K562 (cell line): ENCODE data around the gene GJA1. TPM values are rescaled to one million over a fixed set of nuclear protein-coding genes. Genes with fewer than 3 reads are reported as not detected.

Experiments
- ATAC-seq: fragments of 200-7000 bp; cut with Tn5 transposase; 3 replicates; pipeline ENCODE4 v1.9.1; 2020; ENCODE audit warnings: moderate library complexity
- BruUV-seq: library from RNA; stranded (reverse); fragments of 400-500 nt; replicated peaks from 2 replicates; lab custom pipeline; 2021; lab: Mats Ljungman, UMichigan
- CTCF ChIA-PET: fragments of 300-600 bp; formaldehyde crosslinking; extraction: SDS; loops from one replicate; lab custom pipeline; 2021; ENCODE audit warnings: low intra/inter-chr PET ratio; lab: Yijun Ruan, JAX
- POLR2A ChIA-PET: fragments of 300-600, 350-650 bp; sonication (Branson Sonifier 250); formaldehyde crosslinking; extraction: SDS; loops from one replicate; lab custom pipeline; 2021; ENCODE audit warnings: antibody characterized with exemption, inconsistent platforms; lab: Yijun Ruan, JAX
- DNase-seq, 4 experiments: peaks; one replicate each; pipeline versions ENCODE4 v3.0.0 to v3.0.0-alpha.2; 2011 to 2018; ENCODE audit warnings: low spot score in 3 of 4, mixed read lengths in 3 of 4; ENCODE audit errors: extremely low read depth in 1 of 4
- FAIRE-seq: peaks from 2 replicates; lab custom pipeline; 2011; peaks lifted over from hg19 to GRCh38; lab: Jason Lieb, UNC
- H2AFZ ChIP-seq: 2 replicates; pipeline ENCODE4 v1.6.0; 2011; ENCODE audit warnings: low read depth, low read length, control low read depth, inconsistent platforms
- H3K27ac ChIP-seq: fragments of 200-600 bp; 3 replicates; pipeline ENCODE4 v1.8.0; 2011; ENCODE audit warnings: low read depth, mild to moderate bottlenecking, control low read depth, inconsistent platforms, low read length, moderate library complexity, mixed read lengths; ENCODE audit errors: extremely low read depth
- H3K27me3 ChIP-seq, 2 experiments: fragments of 300-600 bp in 1 of 2; 2 replicates in 1 of 2; 3 replicates in 1 of 2; pipeline versions ENCODE4 v1.6.0 to v1.8.0; 2011; ENCODE audit warnings: inconsistent platforms in 2 of 2, low read length in 2 of 2, mild to moderate bottlenecking in 1 of 2, mixed read lengths in 1 of 2, moderate library complexity in 1 of 2; ENCODE audit not compliant: control insufficient read depth in 2 of 2, insufficient read depth in 2 of 2
- H3K36me3 ChIP-seq: fragments of 300-600 bp; 3 replicates; pipeline ENCODE4 v1.8.0; 2011; ENCODE audit warnings: mild to moderate bottlenecking, low read length, inconsistent platforms; ENCODE audit not compliant: control insufficient read depth, insufficient read depth
- H3K4me1 ChIP-seq, 2 experiments: fragments of 200-600 bp in 1 of 2; replicated peaks in 1 of 2; 2 replicates in 1 of 2; 3 replicates in 1 of 2; pipeline versions ENCODE4 v1.5.1 to v1.8.0; 2011; ENCODE audit warnings: inconsistent platforms in 2 of 2, low read length in 2 of 2, mild to moderate bottlenecking in 1 of 2, mixed read lengths in 1 of 2, moderate library complexity in 1 of 2; ENCODE audit not compliant: control insufficient read depth in 2 of 2, insufficient read depth in 2 of 2
- H3K4me2 ChIP-seq: 2 replicates; pipeline ENCODE4 v1.6.1; 2011; ENCODE audit warnings: low read length, control low read depth, inconsistent platforms, mixed read lengths; ENCODE audit not compliant: insufficient read depth
- H3K4me3 ChIP-seq: fragments of 200-600 bp; sonication (generic), shearing (Covaris generic); 2 replicates; pipeline ENCODE4 v1.5.1; 2016; ENCODE audit warnings: control low read depth, inconsistent platforms
- H3K79me2 ChIP-seq: fragments of 200-600 bp; 3 replicates; pipeline ENCODE4 v1.8.0; 2011; ENCODE audit warnings: low read length, inconsistent platforms; ENCODE audit not compliant: control insufficient read depth, insufficient read depth
- H3K9ac ChIP-seq, 2 experiments: 2 replicates each; pipeline versions ENCODE4 v1.6.0 to v1.6.1; 2011; ENCODE audit warnings: low read depth in 2 of 2, low read length in 2 of 2, control low read depth in 1 of 2, inconsistent platforms in 1 of 2, mild to moderate bottlenecking in 1 of 2, mixed read lengths in 1 of 2; ENCODE audit not compliant: insufficient read depth in 1 of 2
- H3K9me1 ChIP-seq: one replicate; pipeline ENCODE4 v1.6.0; 2011; ENCODE audit warnings: inconsistent platforms, mild to moderate bottlenecking, low read length, moderate library complexity; ENCODE audit not compliant: control insufficient read depth, insufficient read depth
- H3K9me3 ChIP-seq: replicated peaks from 2 replicates; pipeline ENCODE4 v1.5.1; 2011; ENCODE audit warnings: low read depth, low read length, inconsistent platforms; ENCODE audit not compliant: control insufficient read depth, insufficient read depth
- H4K20me1 ChIP-seq: replicated peaks from 2 replicates; pipeline ENCODE4 v1.6.1; 2011; ENCODE audit warnings: low read length, inconsistent platforms, mixed read lengths; ENCODE audit not compliant: control insufficient read depth, insufficient read depth
- C11orf30 ChIP-seq: fragments of 450-650 bp; IDR thresholded peaks from 2 replicates; pipeline ENCODE4 v1.6.1; 2016; ENCODE audit warnings: low read depth, mild to moderate bottlenecking
- CSDE1 ChIP-seq, 2 experiments: fragments of 450-650 bp; IDR thresholded peaks; 2 replicates each; pipeline ENCODE4 v1.6.1; 2016; ENCODE audit warnings: mild to moderate bottlenecking in 1 of 2
- DACH1 ChIP-seq: fragments of 450-650 bp; IDR thresholded peaks from 2 replicates; pipeline ENCODE4 v1.6.1; 2018; ENCODE audit not compliant: partially characterized antibody
- KLF13 ChIP-seq: fragments of 450-650 bp; IDR thresholded peaks from 2 replicates; pipeline ENCODE4 v1.6.1; 2016; ENCODE audit warnings: missing genetic modification characterization, low read depth, mild to moderate bottlenecking, missing compliant biosample characterization, moderate library complexity, borderline replicate concordance
- MAFF ChIP-seq: IDR thresholded peaks from 2 replicates; pipeline ENCODE4 v1.6.1; 2012; ENCODE audit warnings: low read length, improper control_type of control experiment
- MAFG ChIP-seq: fragments of 450-650 bp; conservative IDR thresholded peaks from 2 replicates; pipeline ENCODE4 v1.6.1; 2016; ENCODE audit warnings: missing genetic modification characterization, missing compliant biosample characterization
- MAFK ChIP-seq: IDR thresholded peaks from 2 replicates; pipeline ENCODE4 v1.6.1; 2011; ENCODE audit warnings: low read length, improper control_type of control experiment
- NUFIP1 ChIP-seq: fragments of 450-650 bp; IDR thresholded peaks from 2 replicates; pipeline ENCODE4 v1.6.1; 2018; ENCODE audit not compliant: partially characterized antibody
- ZNF316 ChIP-seq: fragments of 450-650 bp; IDR thresholded peaks from 2 replicates; pipeline ENCODE4 v1.6.1; 2016
- ZNF445 ChIP-seq: fragments of 250-450 bp; sonication (Bioruptor Pico); IDR thresholded peaks from 2 replicates; pipeline ENCODE4 v1.4.0; 2020; ENCODE audit warnings: low read depth, mild to moderate bottlenecking, moderate library complexity
- WGBS: fragments of 100-300 bp; shearing (Covaris generic); methylation state at CpG from one replicate; pipeline ENCODE4 v1.1.6; 2016; ENCODE audit warnings: low coverage, mixed read lengths; ENCODE audit not compliant: insufficient coverage; ENCODE audit errors: missing lambda C conversion rate; 5-methylcytosine and 5-hydroxymethylcytosine counted together
- in situ Hi-C: fragments of 300-500 bp; cut with MboI; formaldehyde crosslinking; loops from 4 replicates; pipeline ENCODE4 v1.15.0; 2018; ENCODE audit warnings: inconsistent platforms, mixed read lengths
- intact Hi-C: fragments of 100-400 bp; cut with micrococcal nuclease; formaldehyde crosslinking; loops from 2 replicates; pipeline ENCODE4 v1.14.2; 2022
- polyA plus RNA-seq, 8 experiments: library from polyadenylated mRNA; depleted of rRNA in 4 of 8; stranded (reverse) in 5 of 8; unstranded in 3 of 8; fragments of >200 nt; fragmentation: Nextera tagmentation in 2 of 8; fragmentation: Illumina TruSeq in 1 of 8; extraction: Ambion mirVana in 2 of 8; extraction: Trizol in 1 of 8; gene quantifications; 2 replicates each; pipeline versions ENCODE4 v1.2.1 to v1.2.3, GENCODE V29; 2011 to 2014; ENCODE audit warnings: inconsistent platforms in 1 of 8, missing spikeins in 1 of 8
- total RNA-seq, 7 experiments: library from RNA; depleted of rRNA in 6 of 7; stranded (reverse); fragments of >200 nt in 6 of 7; fragmentation: Illumina TruSeq in 2 of 7; extraction: Trizol in 2 of 7; gene quantifications; 2 replicates each; pipeline versions ENCODE4 v1.2.1 to v1.2.3, GENCODE V29; 2011 to 2021; ENCODE audit warnings: low replicate concordance in 1 of 7
- TF ChIP-seq, protein P1 (sequence below): sonication (generic); IDR thresholded peaks from 2 replicates; pipeline ENCODE4 v1.6.1; 2016
- TF ChIP-seq, protein P2 (sequence below): fragments of 250-450 bp; sonication (Bioruptor Pico); IDR thresholded peaks from 2 replicates; pipeline ENCODE4 v1.5.0; 2021; ENCODE audit warnings: mild to moderate bottlenecking, borderline replicate concordance

Gene GJA1
- total and polyA plus RNA-seq, 9 of the 15 experiments (the other 6 are each of a cell fraction or from before 2014, with no cell fraction given) = 0.04 to 0.58 (median 0.06) TPM; not detected in 4

DNA sequence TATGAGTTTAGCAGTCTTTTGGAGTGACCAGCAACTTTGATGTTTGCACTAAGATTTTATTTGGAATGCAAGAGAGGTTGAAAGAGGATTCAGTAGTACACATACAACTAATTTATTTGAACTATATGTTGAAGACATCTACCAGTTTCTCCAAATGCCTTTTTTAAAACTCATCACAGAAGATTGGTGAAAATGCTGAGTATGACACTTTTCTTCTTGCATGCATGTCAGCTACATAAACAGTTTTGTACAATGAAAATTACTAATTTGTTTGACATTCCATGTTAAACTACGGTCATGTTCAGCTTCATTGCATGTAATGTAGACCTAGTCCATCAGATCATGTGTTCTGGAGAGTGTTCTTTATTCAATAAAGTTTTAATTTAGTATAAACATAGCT lies 13.9 kb downstream of the GJA1 start:
- H3K27me3 ChIP-seq = no peaks in the 10 kb centered on the region
- FAIRE-seq (no peak), DNase-seq (no peak), ATAC-seq (no peak)
- peak; percentile 73 for TF ChIP-seq MAFK
- TF ChIP-seq MAFF = peak; percentile 62
- no peak for TF ChIP-seq CSDE1 (IDR thresholded peaks at IDR 0.05)
- no peak for TF ChIP-seq ZNF445
- peak; percentile 53 for TF ChIP-seq C11orf30
- TF ChIP-seq ZNF316 = peak; percentile 77
- peak; percentile 59; the same call in 1 of the 2 replicates for TF ChIP-seq MAFG
- H3K36me3 ChIP-seq = no peaks in the 10 kb centered on the region
- no peaks in the 10 kb centered on the region for H4K20me1 ChIP-seq
- no peak overlapping the region for H3K4me3 ChIP-seq
- H3K4me1 ChIP-seq = no peaks in the 10 kb centered on the region; a peak in 1 of 5 replicates
- no peak overlapping the region for H3K4me2 ChIP-seq
- BruUV-seq = no TSS peak
- ChIA-PET CTCF (no interaction called here), POLR2A (interaction anchor here (0.7 kb wide), 1 partner anchor 121 kb away, joined by 3 read pairs; no protein-coding TSS in a partner anchor)
- no peaks in the 10 kb centered on the region for H3K9me3 ChIP-seq
- H3K9me1 ChIP-seq = no peaks in the 10 kb centered on the region
- in situ Hi-C loops (no loop called here), intact Hi-C loops (no loop called here)
- H3K79me2 ChIP-seq = no peaks in the 10 kb centered on the region
- H2AFZ ChIP-seq = no peak overlapping the region
- no peak overlapping the region for H3K27ac ChIP-seq
- no peak overlapping the region for H3K9ac ChIP-seq
- WGBS = 0% methylated on average over 1 of the region's 1 CpG

DNA sequence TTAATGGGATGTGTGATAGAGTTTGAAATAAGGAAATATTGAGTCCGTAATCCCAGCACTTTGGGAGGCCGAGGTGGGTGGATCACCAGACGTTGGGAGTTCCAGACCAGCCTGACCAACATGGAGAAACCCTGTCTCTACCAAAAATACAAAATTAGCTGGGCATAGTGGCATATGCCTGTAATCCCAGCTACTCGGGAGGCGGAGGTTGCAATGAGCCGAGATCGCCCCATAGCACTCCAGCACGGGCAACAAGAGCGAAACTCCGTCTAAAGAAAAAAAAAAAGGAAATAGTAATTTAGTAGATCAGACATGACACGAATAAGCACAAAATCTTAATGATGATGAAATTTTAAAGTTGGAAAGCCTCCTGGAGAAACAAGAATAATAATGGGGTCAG lies 14.8 kb downstream of the GJA1 start:
- ChIA-PET POLR2A (interaction anchor here (0.7 kb wide), 1 partner anchor 122 kb away, joined by 3 read pairs; no protein-coding TSS in a partner anchor), CTCF (no interaction called here)
- H3K9me1 ChIP-seq = no peaks in the 10 kb centered on the region
- DNase-seq (no peak), FAIRE-seq (no peak), ATAC-seq (no peak)
- no peaks in the 10 kb centered on the region for H3K9me3 ChIP-seq
- H3K4me3 ChIP-seq = no peak overlapping the region
- no peaks in the 10 kb centered on the region for H4K20me1 ChIP-seq
- no peak overlapping the region for H3K27ac ChIP-seq
- H3K79me2 ChIP-seq = no peaks in the 10 kb centered on the region
- H3K36me3 ChIP-seq = no peaks in the 10 kb centered on the region
- BruUV-seq = no TSS peak
- WGBS = under 1% methylated on average over 9 of the region's 11 CpGs
- H3K4me2 ChIP-seq = no peak overlapping the region
- no peaks in the 10 kb centered on the region for H3K27me3 ChIP-seq
- intact Hi-C loops = no loop called here
- no peak overlapping the region for H3K9ac ChIP-seq
- H3K4me1 ChIP-seq = no peaks in the 10 kb centered on the region; a peak in 1 of 5 replicates
- in situ Hi-C loops = no loop called here
- no peak overlapping the region for H2AFZ ChIP-seq
- TF ChIP-seq, protein P1, sequence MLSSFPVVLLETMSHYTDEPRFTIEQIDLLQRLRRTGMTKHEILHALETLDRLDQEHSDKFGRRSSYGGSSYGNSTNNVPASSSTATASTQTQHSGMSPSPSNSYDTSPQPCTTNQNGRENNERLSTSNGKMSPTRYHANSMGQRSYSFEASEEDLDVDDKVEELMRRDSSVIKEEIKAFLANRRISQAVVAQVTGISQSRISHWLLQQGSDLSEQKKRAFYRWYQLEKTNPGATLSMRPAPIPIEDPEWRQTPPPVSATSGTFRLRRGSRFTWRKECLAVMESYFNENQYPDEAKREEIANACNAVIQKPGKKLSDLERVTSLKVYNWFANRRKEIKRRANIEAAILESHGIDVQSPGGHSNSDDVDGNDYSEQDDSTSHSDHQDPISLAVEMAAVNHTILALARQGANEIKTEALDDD = no peak
- no peak for TF ChIP-seq KLF13 (tag)
- no peak for TF ChIP-seq DACH1
- TF ChIP-seq NUFIP1 = no peak
- TF ChIP-seq, protein P2, sequence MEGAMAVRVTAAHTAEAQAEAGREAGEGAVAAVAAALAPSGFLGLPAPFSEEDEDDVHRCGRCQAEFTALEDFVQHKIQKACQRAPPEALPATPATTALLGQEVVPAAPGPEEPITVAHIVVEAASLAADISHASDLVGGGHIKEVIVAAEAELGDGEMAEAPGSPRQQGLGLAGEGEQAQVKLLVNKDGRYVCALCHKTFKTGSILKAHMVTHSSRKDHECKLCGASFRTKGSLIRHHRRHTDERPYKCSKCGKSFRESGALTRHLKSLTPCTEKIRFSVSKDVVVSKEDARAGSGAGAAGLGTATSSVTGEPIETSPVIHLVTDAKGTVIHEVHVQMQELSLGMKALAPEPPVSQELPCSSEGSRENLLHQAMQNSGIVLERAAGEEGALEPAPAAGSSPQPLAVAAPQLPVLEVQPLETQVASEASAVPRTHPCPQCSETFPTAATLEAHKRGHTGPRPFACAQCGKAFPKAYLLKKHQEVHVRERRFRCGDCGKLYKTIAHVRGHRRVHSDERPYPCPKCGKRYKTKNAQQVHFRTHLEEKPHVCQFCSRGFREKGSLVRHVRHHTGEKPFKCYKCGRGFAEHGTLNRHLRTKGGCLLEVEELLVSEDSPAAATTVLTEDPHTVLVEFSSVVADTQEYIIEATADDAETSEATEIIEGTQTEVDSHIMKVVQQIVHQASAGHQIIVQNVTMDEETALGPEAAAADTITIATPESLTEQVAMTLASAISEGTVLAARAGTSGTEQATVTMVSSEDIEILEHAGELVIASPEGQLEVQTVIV = no peak
